GM12878 (cell line): ENCODE data around the gene UQCRH. TPM values are rescaled to one million over a fixed set of nuclear protein-coding genes. Genes with fewer than 3 reads are reported as not detected.

Experiments used
- ATF2 ChIP-seq: IDR thresholded peaks from 2 replicates; pipeline ENCODE4 v1.6.1; 2012; ENCODE audit warnings: low read length, inconsistent platforms
- ATF7 ChIP-seq: fragments of 450-650 bp; IDR thresholded peaks from 2 replicates; pipeline ENCODE4 v1.6.1; 2016; ENCODE audit warnings: low read depth, mild to moderate bottlenecking
- CBFB ChIP-seq: IDR thresholded peaks from 2 replicates; pipeline ENCODE4 v1.6.1; 2016; ENCODE audit warnings: antibody characterized with exemption, low read depth
- CEBPB ChIP-seq, 2 experiments: fragments of 150-350 bp in 1 of 2; IDR thresholded peaks; 2 replicates each; pipeline ENCODE4 v1.6.1; 2012 to 2014; ENCODE audit warnings: low read depth in 2 of 2, low read length in 2 of 2, borderline replicate concordance in 1 of 2, inconsistent platforms in 1 of 2
- EGR1 ChIP-seq, 2 experiments: IDR thresholded peaks; 1 replicate in 1 of 2; 2 replicates in 1 of 2; pipeline ENCODE4 v1.6.1; 2011 to 2012; ENCODE audit warnings: low read depth in 2 of 2, low read length in 2 of 2, borderline replicate concordance in 1 of 2, mild to moderate bottlenecking in 1 of 2, moderate library complexity in 1 of 2
- JUNB ChIP-seq: IDR thresholded peaks from 2 replicates; pipeline ENCODE4 v1.6.1; 2016; ENCODE audit warnings: antibody characterized with exemption, mild to moderate bottlenecking
- RELB ChIP-seq: fragments of 450-650 bp; IDR thresholded peaks from 2 replicates; pipeline ENCODE4 v1.6.1; 2017; ENCODE audit warnings: low read depth, mild to moderate bottlenecking, moderate library complexity
- RFX5 ChIP-seq: IDR thresholded peaks from 2 replicates; pipeline ENCODE4 v1.6.1; 2011; ENCODE audit warnings: low read depth, low read length, improper control_type of control experiment
- TCF7 ChIP-seq: IDR thresholded peaks from 2 replicates; pipeline ENCODE4 v1.6.1; 2014; ENCODE audit warnings: antibody characterized with exemption, borderline replicate concordance
- ZBTB11 ChIP-seq: fragments of 450-650 bp; formaldehyde crosslinking; IDR thresholded peaks from 2 replicates; pipeline ENCODE4 v1.5.0; 2022; ENCODE audit warnings: mild to moderate bottlenecking, missing genetic modification characterization
- ZSCAN29 ChIP-seq: fragments of 450-650 bp; IDR thresholded peaks from 2 replicates; pipeline ENCODE4 v1.6.1; 2017; ENCODE audit warnings: mild to moderate bottlenecking, moderate library complexity
- polyA plus RNA-seq, 11 experiments: library from polyadenylated mRNA; depleted of rRNA in 4 of 11; unstranded in 6 of 11; stranded (reverse) in 5 of 11; fragments of >200 nt; fragmentation: Nextera tagmentation in 4 of 11; fragmentation: Illumina TruSeq in 1 of 11; extraction: Ambion mirVana in 4 of 11; extraction: Trizol in 1 of 11; gene quantifications; 1 replicate in 1 of 11; 2 replicates in 10 of 11; pipeline versions ENCODE4 v1.2.1 to v1.2.3, GENCODE V29; 2011 to 2016; ENCODE audit warnings: inconsistent platforms in 2 of 11, missing spikeins in 2 of 11, low read depth in 1 of 11
- total RNA-seq, 4 experiments: library from RNA; depleted of rRNA in 3 of 4; stranded (reverse); fragments of >200 nt in 3 of 4; fragmentation: Illumina TruSeq in 1 of 4; extraction: Trizol in 1 of 4; gene quantifications; 2 replicates each; pipeline versions ENCODE4 v1.2.1 to v1.2.3, GENCODE V29; 2013 to 2021
- TF ChIP-seq, protein P1 (sequence below): fragments of 450-650 bp; IDR thresholded peaks from 2 replicates; pipeline ENCODE4 v1.6.1; 2017; ENCODE audit warnings: mild to moderate bottlenecking
- TF ChIP-seq, protein P2 (sequence below), 3 experiments: IDR thresholded peaks in 2 of 3; conservative IDR thresholded peaks in 1 of 3; 2 replicates each; pipeline ENCODE4 v1.5.1; 2011; ENCODE audit warnings: low read depth in 3 of 3, low read length in 3 of 3, mild to moderate bottlenecking in 3 of 3, control low read depth in 2 of 3, moderate library complexity in 2 of 3, inconsistent platforms in 1 of 3, mixed read lengths in 1 of 3; ENCODE audit not compliant: control insufficient read depth in 2 of 3, insufficient read depth in 1 of 3; ENCODE audit errors: extremely low read depth in 1 of 3
- TF ChIP-seq, protein P3 (sequence below): IDR thresholded peaks from 2 replicates; pipeline ENCODE4 v1.6.1; 2012; ENCODE audit warnings: low read depth, low read length, improper control_type of control experiment

The UQCRH gene
- total and polyA plus RNA-seq, 10 of the 15 experiments (the other 5 are each of a cell fraction or from before 2014, with no cell fraction given), result 363 to 1,782 (median 597) TPM

GRCh38 chr1:46340404-46341221 is 37.1 kb downstream of the UQCRH start, which contains the start of gene NSUN4 (continued):
- TF ChIP-seq, protein P1, sequence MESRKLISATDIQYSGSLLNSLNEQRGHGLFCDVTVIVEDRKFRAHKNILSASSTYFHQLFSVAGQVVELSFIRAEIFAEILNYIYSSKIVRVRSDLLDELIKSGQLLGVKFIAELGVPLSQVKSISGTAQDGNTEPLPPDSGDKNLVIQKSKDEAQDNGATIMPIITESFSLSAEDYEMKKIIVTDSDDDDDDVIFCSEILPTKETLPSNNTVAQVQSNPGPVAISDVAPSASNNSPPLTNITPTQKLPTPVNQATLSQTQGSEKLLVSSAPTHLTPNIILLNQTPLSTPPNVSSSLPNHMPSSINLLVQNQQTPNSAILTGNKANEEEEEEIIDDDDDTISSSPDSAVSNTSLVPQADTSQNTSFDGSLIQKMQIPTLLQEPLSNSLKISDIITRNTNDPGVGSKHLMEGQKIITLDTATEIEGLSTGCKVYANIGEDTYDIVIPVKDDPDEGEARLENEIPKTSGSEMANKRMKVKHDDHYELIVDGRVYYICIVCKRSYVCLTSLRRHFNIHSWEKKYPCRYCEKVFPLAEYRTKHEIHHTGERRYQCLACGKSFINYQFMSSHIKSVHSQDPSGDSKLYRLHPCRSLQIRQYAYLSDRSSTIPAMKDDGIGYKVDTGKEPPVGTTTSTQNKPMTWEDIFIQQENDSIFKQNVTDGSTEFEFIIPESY, result no peak
- TF ChIP-seq, protein P2, sequence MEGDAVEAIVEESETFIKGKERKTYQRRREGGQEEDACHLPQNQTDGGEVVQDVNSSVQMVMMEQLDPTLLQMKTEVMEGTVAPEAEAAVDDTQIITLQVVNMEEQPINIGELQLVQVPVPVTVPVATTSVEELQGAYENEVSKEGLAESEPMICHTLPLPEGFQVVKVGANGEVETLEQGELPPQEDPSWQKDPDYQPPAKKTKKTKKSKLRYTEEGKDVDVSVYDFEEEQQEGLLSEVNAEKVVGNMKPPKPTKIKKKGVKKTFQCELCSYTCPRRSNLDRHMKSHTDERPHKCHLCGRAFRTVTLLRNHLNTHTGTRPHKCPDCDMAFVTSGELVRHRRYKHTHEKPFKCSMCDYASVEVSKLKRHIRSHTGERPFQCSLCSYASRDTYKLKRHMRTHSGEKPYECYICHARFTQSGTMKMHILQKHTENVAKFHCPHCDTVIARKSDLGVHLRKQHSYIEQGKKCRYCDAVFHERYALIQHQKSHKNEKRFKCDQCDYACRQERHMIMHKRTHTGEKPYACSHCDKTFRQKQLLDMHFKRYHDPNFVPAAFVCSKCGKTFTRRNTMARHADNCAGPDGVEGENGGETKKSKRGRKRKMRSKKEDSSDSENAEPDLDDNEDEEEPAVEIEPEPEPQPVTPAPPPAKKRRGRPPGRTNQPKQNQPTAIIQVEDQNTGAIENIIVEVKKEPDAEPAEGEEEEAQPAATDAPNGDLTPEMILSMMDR (IDR thresholded peaks at IDR 0.05 in 2 of 3, conservative IDR thresholded peaks at IDR 0.05 in 1 of 3; ENCODE audit: control insufficient read depth in 2 of 3, extremely low read depth in 1 of 3, insufficient read depth in 1 of 3, low read depth in 3 of 3, low read length in 3 of 3), result peak; percentile 64 to 87 (median 70)
- TF ChIP-seq RELB (peak; percentile 93), ZSCAN29 (no peak), ZBTB11 (CRISPR knock-in tag) (peak; percentile 87), TCF7 (no peak), CEBPB (IDR thresholded peaks at IDR 0.05; ENCODE audit: borderline replicate concordance in 1 of 2, low read depth in 2 of 2, low read length in 2 of 2) (peak in 1 of 2 experiments; percentile 69; a peak in 2 of 4 replicates), EGR1 (IDR thresholded peaks at IDR 0.05; ENCODE audit: borderline replicate concordance in 1 of 2, low read depth in 2 of 2, low read length in 2 of 2) (no peak), CBFB (no peak), ATF7 (peak; percentile 95), RFX5 (no peak), ATF2 (peak; percentile 62; the same call in 1 of the 2 replicates), JUNB (no peak; the same call in 1 of the 2 replicates)
- TF ChIP-seq, protein P3, sequence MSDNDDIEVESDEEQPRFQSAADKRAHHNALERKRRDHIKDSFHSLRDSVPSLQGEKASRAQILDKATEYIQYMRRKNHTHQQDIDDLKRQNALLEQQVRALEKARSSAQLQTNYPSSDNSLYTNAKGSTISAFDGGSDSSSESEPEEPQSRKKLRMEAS, result peak; percentile 41; the same call in 1 of the 2 replicates
